SKM-1 treated with dmso at 0.1 percent for 144 hours (cell line): ENCODE measurements around the gene PTPN1.
"Not testable (repeated sequence)": the region's sequence is repeated elsewhere in the genome, so short reads cannot be mapped to it uniquely, and the experiment has no call there.

Experiments
- DNase-seq: peaks from one replicate; lab custom pipeline; 2025; ENCODE audit not compliant: unreplicated experiment; lab: John Stamatoyannopoulos, UW

Gene PTPN1

DNA sequence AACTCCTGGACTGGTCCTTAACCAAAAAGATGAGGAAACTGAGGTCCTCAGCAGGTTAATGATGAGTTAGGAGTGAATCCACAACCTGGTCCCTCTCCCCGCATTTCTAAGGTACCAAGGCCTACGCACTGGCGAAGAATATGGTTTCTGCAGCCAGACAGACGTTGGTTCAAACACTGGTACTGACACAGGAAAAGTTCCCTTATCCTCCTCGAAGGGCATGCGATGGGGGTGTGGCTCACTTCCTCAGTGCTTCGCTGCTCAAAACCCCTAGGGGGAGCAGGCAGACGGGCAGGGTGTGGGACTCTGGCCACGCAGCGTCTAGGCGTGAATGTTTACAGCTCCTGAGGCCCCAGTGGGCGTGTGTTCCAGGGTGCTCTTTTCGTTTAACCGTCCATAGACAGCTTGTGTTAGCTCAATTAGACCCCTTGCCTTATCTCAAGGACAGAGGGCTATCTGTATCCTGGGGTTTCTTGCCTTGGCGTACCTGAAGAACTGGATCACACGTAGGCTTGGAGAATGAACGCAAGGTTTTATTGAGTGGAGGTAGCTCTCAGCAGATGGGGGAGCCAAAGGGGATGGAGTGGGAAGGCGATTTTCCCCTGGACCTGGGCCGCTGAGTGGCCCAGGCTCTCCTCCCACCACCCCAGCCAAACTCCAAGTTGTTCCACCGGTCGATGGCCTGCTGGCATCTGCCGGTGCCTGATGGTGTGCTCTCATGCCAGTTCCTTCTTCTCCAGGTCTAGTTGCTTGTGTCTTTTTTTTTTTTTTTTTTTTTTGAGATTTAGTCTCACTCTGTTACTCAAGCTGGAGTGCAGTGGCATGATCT lies 31.8 kb upstream of the PTPN1 start:
- peak; percentile 85 for DNase-seq

- no peak for DNase-seq
Measured at GRCh38 chr20:50481741-50482140, 28.4 kb upstream of the PTPN1 start.

DNA sequence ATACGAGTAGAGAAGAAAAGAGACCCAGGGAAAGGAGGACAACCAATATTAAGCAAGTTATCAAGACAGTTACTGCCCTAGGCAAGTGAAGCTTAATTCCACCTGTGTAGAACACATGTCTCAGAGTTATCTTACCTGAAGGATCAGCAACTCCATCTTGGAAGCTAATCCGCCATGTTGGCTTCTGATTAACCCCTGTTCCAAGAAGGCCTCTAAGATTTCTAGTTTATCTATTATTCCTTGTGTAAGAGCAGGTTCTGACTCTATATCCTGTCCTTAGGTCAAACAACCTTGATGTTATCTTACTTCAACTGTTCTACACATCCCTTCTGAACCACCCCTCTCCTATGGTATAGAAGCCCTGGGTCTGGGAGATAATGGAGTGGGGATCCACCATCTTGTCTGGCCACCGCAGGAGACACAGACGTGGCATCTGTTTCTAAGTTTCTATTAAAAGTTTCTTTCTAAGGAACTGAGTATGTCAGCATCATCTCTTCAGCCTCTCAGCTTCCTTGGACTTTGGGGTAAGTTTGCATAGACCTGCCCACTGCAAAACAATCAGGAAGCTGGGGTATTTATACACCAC lies 27.7 kb upstream of the PTPN1 start:
- DNase-seq = no peak

DNA sequence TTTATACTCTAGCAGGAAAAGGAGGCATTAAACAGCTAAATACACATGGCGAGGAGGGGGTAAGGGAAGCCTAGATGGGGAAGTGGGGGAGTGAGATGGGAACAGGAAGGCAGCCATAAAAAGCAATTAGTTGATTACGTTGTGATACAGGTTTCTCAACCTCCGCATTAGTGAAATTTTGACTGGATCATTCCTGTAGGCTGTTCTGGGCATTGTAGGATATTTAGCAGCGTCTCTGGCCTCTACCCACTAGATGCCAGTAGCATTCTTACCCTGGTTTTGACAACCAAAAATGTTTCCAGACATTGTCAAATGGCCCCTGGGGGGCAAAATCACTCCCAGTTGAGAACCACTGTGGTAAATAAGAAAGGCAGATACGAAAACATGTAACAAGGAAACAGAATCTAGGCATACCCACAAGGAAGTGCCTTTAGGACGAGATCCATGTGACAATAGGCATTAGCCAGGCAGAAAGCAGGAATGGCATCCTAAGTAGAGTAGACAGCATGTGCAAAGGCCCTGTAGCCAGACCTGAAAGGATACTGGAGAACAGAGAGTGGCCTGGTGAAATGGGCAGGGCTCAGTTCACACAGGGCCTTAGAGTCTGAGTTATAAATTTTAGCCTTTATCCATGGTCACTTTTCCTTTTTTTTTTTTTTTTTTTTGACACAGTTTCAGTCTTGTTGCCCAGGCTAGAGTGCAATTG lies 25.8 kb upstream of the PTPN1 start:
- peak; percentile 23 for DNase-seq

DNA sequence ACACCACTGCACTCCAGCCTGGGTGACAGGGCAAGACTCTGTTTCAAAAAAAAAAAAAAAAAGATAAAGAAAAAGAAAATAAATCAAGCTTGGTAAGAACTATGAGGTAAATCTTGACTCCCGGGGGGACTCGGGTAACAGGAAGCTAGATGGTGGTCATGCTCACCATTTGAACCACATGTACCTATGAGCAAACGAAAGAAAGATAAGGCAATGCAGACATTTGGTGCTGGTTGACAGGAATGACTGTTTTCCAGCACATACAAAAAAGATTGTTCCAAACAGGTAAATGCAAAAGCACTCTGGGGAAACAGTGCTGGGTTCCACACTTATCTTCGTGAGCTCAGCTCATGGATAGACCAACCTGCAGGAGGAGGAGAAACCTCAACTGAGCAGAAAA lies 22.8 kb upstream of the PTPN1 start:
- DNase-seq = no peak

GRCh38 chr20:50488236-50488806 lies 21.9 kb upstream of the PTPN1 start:
- no peak for DNase-seq

DNA sequence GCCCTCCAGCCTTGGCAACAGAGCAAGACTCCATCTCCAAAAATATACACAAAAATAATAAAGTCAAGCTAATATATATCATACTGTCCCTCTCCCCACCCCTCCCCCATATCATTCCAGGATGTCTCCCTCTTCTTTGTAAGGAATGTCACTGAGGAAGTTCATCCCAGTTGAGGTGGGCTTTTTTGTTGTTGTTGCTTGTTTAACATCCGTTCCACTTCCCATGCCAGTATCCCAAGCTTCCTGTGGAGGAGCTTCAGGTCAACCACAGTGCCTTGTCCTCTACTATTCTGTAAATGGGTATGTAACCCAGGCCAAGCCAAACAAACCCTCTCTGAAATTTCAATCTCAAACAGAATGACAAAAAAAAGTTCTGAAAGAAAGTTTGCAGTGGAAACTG lies 19.0 kb upstream of the PTPN1 start:
- no peak for DNase-seq

- no peak for DNase-seq
Measured at GRCh38 chr20:50491926-50492634, 18.1 kb upstream of the PTPN1 start.

DNA sequence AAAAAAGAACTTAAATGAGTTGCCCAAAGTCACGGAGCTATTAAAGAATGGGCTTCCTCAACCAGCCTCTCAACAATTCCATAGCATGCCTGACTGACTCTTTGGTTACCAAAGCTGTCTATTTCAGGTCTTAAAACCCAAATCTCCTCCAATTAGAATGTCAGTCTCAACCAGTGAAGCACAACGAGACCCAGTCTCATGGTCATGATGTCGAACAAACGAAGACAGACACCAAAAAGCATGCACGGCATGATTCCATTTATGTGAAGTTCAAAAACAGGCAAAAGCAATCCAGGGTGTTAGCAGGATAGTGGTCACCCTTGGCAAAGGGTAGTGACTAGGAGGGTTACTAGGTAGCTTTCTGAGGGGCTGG lies 16.3 kb upstream of the PTPN1 start:
- no peak for DNase-seq

- DNase-seq = no peak
Measured at GRCh38 chr20:50494428-50494827, 15.8 kb upstream of the PTPN1 start.

DNA sequence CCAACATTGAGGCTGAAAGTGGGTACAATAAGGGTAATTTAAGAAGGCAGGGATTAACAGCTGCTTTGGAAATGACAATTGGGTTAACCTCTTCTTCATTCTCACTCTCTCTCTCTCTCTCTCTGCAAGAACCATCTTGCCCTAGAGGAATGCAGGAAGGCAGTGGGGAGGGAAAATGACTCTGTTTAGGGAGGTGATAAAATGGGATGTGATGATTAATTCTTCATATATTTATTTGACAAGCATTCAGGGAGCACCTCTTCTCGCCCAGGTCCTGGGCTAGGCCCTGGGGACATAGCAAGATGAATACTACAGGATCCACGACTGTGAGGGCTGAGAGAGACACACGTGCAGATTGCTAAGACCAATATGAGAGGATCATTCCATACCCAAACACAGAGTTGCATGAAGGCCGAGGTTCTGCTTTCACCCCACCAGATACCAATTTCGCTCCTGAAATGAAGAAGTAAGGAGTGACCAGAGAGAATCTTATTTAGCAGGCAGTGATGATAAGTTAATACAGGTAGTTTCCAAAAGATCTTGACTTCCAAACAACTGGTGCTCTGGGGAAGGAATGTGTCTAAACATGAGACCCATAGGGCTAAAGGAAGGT lies 13.3 kb upstream of the PTPN1 start:
- DNase-seq = no peak

DNA sequence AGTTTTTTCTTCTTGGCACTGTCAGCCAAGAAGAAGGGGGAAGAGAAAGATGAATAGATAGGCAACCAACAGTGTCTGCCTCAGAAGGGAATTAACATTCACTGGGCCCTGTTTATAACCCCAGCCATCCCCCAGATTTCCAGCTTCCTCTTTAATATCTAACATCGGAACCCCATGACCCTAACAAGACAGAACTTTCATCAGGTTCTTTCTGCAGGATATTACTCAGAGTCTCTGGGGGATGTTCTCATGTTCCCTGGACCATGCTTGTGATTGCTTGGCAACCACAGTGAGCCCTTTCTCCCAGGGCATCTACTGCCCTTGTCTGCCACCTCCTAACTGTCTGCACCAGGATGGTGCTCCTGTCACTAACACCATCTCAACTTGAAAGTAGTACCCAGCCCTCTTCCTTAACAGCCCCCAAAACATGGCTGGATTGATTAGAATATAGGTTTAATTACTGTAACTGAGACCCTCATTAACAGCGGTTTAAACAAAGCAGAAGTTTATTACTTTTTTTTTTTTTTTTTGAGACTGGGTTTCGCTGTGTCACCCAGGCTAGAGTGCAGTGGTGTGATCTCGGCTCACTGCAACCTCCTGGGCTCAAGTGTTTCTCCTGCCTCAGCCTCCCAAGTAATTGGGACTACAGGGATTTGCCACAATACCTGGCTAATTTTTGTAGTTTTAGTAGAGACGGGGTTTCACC lies 12.0 kb upstream of the PTPN1 start:
- DNase-seq = no peak

- no peak for DNase-seq
Measured at GRCh38 chr20:50499938-50500337, 10.2 kb upstream of the PTPN1 start.

DNA sequence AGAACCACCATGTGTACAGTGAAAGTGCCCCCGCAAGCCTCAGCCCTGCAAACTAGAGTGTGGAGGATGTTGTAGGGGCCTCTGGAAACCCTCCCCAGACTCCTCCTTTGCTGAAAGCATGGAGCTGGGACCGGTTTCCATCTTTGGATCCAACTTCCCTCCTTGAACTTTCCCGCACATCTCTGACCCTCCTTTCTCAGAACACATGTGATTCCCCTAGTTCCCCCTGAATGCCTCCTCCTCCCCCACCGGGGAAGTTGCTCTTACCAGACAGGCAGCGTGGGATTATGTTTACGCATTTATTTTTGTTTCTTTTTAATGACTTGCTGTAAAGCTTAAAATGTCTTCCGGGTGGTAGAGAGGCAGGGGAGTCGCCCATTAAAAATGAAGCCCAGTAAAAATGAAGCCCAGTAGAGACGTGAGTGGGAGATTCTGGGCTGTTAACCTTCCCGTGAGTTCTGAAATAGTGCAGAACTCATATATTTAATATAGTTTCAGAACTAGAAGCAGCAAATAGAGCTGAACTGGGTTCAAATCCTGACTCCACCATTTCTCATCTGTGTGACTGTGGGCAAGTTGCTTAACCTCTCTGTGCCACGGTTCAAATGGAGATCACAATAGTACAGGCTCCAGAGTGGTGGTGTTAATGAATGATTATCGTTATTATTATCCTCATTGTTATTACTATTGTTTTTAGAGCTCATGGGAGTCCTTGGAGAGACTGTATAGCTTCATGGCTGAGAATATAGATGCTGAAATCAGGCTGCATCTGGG lies 8.0 kb upstream of the PTPN1 start:
- DNase-seq = no peak

DNA sequence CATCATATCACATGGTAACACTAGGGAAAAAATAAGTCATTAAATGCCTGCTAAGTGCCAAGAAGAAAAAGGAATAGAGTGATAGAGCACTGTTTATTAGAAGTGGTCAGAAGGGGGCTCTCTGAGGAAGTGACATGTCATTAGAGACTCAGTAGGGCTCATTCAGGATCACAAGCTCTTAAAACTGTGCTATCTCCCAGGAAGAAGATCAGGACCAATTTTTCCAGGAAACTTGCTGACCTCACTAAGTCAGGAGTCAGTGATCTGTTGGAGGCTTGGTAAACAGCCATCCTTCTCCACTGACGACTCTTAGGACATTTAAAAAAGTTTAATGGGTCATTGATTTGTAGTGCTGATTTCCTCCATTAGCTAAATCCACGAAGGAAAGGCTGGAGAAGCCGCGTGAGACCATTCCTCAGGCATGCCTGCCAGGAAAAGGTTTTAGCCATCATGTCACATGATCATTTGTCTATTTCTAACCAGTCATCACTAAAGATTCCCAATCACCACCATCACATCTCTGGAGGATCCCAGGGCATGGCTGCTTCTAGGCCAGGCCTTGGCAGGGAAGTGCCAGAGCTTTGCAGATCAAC lies 5.9 kb upstream of the PTPN1 start:
- no peak for DNase-seq

DNA sequence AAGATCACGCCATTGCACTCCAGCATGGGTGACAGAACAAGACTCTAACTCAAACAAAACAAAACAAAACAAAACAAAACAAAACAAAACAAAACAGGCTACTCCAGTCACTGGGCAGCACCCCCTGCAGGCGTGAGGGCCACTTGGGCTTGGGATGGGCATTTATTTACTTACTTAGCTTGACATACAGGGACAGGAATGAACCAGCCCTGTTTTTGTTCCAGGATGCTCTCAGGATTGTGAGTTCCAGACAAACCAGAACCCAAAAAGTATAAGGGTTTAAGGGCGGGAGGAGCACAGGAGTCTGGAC lies 4.0 kb upstream of the PTPN1 start:
- DNase-seq = no peak

DNA sequence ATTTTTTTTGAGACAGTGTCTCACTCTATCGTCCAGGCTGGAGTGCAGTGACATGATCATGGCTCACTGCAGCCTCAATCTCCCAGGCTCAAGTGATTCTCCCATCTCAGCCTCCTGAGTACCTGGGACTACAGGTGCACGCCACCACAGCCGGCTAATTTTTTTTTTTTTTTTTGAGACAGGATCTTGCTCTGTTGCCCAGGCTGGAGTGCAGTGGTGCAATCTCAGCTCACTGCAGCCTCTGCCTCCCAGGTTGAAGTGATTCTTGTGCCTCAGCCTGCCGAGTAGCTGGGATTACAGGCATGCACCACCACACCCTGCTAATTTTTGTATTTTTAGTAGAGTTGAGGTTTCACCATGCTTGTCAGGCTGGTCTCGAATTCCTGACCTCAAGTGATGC lies 2.4 kb upstream of the PTPN1 start:
- not testable (repeated sequence) for DNase-seq

DNA sequence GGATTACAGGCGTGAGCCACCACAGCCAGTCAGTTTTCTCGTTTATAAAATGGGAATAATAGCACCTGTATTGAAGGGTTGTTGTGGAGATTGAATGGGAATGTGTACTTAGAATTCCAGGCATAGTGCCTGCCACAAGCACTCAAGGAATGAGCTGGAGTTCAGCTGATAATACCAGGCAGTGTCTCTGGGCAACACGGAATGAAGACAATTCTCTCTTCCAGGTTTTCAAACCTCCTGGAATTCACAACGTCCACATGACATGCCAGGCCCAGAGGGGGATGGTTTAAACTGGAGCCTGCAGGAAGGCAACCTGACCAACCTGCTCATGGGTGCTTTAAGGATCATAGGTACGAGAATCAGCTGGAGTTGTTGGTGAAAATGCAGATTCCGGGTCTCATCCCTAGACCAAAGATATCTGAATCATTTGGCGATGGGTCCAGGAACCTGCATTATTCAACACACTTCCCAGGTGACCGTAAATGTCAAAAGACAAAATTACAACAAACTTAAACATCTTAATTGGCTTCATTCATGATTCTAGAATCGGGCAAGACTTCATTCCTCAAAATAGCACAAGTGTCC lies 1.9 kb upstream of the PTPN1 start:
- DNase-seq = no peak
